ENCODE results near the gene PSMD13.
A peak's percentile ranks its signal among the peaks of the same experiment; 100 is the strongest.

The PSMD13 gene

GRCh38 chr11:250740-251299, 14.0 kb downstream of the PSMD13 start:
- peak; percentile 40 to 57 for DNase-seq

DNA sequence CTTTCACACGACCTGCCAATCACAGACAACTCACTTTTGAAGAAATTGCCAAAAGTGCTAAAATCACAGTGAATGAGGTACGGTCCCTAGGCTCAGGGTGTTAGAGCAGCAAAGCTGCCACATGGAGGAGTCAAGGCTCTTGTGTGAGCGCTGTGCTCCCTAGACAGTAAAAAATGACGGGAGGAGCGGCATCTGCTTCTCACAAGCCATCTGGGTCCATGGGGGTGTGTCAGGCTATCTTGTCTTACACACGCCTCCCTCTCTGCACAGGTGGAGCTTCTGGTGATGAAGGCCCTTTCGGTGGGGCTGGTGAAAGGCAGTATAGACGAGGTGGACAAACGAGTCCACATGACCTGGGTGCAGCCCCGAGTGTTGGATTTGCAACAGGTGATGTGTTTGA, 14.8 kb downstream of the PSMD13 start:
- no peak for DNase-seq

DNA sequence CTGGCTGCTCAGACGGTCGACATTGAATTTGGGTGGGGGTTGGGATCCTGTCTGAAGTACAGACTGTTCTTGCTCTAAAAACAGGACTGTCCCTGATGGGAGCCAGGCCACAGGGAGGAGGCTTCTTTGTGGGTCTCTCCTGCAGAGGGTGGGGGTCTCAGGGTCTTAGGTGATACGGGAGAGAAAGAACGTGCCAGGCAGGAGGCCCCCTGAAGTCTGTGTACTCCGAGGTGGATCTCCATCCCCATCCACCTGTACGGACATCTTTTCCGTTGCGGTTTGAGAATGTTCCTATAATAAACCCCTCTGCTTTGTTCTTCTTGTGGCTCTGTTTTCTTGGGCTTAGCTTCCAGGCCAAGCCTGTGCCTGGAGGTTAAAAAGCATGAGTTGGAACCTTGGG, 15.9 kb downstream of the PSMD13 start:
- no peak for DNase-seq

DNA sequence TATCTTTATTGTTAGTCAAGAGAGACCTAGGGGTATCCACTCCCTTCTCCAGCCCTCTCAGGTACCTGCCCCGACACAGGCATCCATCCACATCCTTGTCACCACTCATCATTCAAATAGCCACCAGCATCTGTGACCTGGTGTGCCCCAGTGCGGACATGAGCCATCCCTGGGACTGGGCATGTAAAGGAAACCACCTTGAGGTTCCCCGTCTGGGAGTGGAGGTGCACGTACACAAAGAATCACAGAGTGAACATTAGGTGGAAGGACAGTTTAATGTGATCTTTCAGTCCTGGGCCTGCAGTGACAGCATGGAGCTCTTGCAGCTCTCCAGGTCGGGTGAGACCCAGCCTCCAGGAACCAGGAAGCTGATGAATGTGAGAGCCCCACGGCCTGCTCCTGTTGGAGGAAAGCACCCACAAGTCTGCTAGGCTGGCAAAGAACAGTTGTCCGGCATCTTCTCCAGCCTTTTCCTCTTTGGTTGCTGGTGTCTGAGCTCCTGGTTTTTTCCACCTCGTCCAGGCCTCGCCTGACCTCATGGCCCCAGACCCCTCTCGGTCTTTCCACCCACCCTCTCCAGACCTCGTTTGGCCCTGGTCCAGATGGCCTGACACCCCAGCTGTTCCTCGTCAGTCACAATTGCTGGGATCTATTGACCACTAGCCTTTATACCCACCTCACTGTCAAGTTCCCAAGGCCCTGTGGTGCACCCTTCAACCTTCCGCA, 16.5 kb downstream of the PSMD13 start:
- DNase-seq: no peak

DNA sequence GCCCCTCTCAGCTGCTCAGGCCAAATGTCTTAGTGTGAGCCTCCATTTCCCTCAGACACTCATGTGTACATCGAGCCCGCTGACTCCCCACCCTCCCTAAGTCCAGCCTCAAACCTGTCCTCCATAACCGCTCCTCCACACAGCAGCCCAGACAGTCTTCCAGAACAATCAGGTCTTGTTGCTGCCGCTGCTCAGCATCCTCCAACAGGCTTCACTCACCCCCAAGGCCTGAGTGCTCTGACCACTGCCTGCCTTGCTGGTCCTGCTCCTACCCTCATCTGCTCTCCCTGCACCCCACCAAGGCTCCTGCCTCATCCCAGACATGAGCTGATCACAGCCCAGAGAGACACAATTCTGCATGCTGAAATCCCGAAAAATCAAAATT, 17.1 kb downstream of the PSMD13 start:
- no peak for DNase-seq

DNA sequence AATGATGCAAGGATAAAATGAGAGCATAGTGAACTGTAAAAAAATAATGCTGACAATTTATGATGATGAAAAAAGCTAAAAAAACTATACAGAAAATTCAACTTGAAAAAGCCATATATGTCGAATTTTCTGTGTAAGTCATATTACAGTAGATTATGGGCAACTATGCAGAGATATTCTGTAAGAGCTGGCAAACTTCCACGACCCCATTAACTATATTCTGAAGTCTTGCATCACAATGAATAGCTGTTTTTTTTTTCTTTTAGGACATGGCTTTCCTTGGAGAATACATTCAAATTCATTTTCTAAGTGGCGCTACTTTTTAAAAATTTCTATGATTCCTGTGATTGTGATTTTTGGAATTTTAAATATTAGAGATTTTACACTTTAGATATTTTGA, 18.4 kb downstream of the PSMD13 start:
- no peak for DNase-seq

GRCh38 chr11:255816-256215, 19.0 kb downstream of the PSMD13 start:
- no peak for DNase-seq

GRCh38 chr11:256952-257737, 20.4 kb downstream of the PSMD13 start:
- DNase-seq: no peak

DNA sequence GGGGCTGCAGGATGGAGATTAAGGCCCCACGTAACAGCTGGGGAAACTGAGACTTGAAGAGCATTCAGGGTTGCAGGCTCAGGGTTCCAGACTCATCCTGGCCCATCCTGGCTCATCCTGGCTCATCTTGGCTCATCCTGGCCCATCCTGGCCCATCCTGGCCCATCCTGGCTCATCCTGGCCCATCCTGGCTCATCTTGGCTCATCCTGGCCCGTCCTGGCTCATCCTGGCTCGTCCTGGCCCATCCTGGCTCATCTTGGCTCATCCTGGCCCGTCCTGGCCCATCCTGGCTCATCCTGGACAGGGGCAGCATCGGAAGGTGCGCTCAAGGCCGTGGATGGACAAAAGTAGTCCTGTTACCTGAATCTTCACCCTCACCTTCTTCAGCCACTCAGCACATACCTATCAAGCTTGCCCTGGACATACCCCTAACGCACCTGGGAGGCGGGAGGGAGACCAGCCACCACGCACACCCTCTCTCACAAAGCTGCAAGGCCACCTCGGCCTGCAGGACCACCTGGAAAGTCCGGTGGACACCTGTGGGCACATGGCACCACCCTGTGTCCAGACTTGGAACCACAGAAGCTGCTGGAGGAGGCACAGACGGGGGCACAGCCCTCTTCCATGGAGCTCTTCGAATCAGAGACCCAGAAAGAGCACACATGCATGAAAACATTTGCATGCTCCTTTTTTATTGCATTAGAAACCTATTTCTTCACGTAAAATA, 21.2 kb downstream of the PSMD13 start:
- DNase-seq: no peak

- DNase-seq: no peak
Observed at GRCh38 chr11:259413-259812, 22.6 kb downstream of the PSMD13 start.

- no peak for DNase-seq
Observed at GRCh38 chr11:261624-262023, 24.8 kb downstream of the PSMD13 start.

GRCh38 chr11:266676-267439, 30.1 kb downstream of the PSMD13 start:
- DNase-seq: peak; percentile 13 to 23

- peak; percentile 50 to 53 for DNase-seq
Observed at GRCh38 chr11:267491-267994, 30.8 kb downstream of the PSMD13 start.

GRCh38 chr11:268716-269145, 32.0 kb downstream of the PSMD13 start:
- peak; percentile 72 to 74 for DNase-seq

- DNase-seq: peak; percentile 84 to 88
Observed at GRCh38 chr11:269146-269890, 32.5 kb downstream of the PSMD13 start.

- no peak for DNase-seq
Observed at GRCh38 chr11:270451-271318, 33.9 kb downstream of the PSMD13 start.

DNA sequence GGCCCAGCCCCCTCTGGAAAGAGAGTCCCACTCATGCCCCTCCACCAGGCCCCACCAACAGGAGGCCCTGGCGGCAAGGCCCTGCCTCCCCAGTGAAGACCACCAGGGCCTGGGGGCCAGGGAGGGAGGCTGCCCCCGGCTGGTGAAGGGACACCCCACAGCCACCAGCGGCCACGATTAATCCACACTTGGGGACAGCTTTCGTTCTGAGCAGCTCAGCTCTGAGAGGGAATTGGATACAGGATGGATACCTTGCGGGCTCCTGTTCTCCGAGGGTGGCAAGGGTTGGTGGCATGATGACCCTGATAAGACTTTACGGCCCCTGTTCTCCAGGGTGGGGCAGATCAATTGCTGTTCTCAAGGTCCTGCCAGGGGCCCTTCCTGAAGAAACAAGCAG, 34.5 kb downstream of the PSMD13 start:
- no peak for DNase-seq

DNA sequence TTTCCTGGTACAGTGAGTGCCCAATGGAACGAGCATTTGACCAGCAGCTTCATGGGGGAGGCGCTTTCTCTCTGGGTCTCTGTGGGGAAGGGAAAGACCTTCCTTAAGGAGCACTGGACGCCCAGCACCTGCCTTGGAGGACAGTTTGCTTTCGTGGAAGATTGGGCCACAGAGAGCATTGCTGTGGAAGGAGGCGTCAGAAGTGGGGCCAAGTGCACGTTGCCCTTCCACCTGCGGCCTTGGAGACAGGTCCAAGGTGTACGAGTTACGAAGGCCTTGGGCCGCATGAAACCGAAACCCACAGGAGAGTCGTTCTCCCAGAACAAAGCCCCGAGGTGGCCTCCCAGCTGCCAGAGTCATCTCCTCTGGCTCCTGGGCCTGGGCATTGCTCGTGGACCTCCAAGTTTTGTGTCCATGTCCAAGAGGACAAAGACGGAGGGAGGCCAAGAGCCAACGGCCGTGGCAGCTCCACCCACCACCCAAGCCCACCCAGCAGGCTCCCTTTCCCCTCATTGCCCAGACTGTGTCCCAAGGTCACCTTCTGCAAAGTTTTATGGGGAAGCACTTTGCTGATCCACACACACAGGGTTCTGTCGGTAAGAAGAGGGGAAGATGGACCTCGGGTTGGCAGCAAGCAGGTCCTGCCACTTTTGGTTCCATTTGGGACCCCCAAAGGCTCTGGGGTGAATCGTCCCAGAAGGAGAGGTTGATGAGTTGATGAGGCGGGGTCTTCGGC, 35.6 kb downstream of the PSMD13 start:
- no peak for DNase-seq

- DNase-seq: no peak
Observed at GRCh38 chr11:272931-273198, 36.1 kb downstream of the PSMD13 start.

DNA sequence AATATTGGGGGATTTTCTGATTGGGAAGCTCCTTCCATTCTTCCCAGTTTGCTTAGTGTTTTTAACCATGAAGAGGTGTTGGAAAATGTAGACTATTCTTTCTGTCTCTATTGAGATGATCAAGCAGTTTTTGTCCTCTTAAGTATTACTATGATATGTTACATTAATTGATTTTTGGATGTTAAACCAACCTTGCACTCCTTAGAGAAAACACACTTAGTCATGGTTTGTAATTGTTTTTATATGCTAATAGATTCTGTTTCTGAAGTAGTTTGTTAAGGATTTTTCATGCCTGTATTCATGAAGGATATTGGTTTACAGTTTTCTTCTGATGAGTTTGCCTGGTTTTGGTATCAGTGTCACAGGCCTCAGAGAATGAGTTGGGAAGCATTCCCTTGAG, 39.4 kb downstream of the PSMD13 start:
- no peak for DNase-seq

Measured in AML-193 (cell line).